ENCODE data around the gene SEMA3B.
A peak's percentile ranks its signal among the peaks of the same experiment; 100 is the strongest.

Gene SEMA3B

GRCh38 chr3:50319181-50319893, 50.4 kb downstream of the SEMA3B start:
- no peak for DNase-seq

- DNase-seq: no peak
Measured at GRCh38 chr3:50319894-50320625, 51.1 kb downstream of the SEMA3B start.

GRCh38 chr3:50320853-50321335, 51.9 kb downstream of the SEMA3B start:
- peak; percentile 48 to 58 for DNase-seq

GRCh38 chr3:50321336-50322114, 52.6 kb downstream of the SEMA3B start:
- peak; percentile 88 to 90 for DNase-seq

GRCh38 chr3:50322115-50322385, 53.1 kb downstream of the SEMA3B start:
- no peak for DNase-seq

GRCh38 chr3:50322386-50323091, 53.6 kb downstream of the SEMA3B start, which contains the start of gene HYAL2:
TSS of gene HYAL2 (minus strand) at chr3:50322745. CDS start at chr3:50320489, 2,256 bp downstream.
- DNase-seq: no peak

- no peak for DNase-seq
Measured at GRCh38 chr3:50323092-50323600, 54.2 kb downstream of the SEMA3B start.

GRCh38 chr3:50323614-50324199, 54.8 kb downstream of the SEMA3B start:
- DNase-seq: no peak

GRCh38 chr3:50324351-50325112, 55.6 kb downstream of the SEMA3B start:
- DNase-seq: peak; percentile 48 to 78

GRCh38 chr3:50325113-50325480, 56.1 kb downstream of the SEMA3B start:
- no peak for DNase-seq

- DNase-seq: peak in 1 of 2 experiments; percentile 19
Measured at GRCh38 chr3:50325497-50326181, 56.7 kb downstream of the SEMA3B start.

- DNase-seq: no peak
Measured at GRCh38 chr3:50326182-50326541, 57.2 kb downstream of the SEMA3B start.

GRCh38 chr3:50327129-50327528, 58.2 kb downstream of the SEMA3B start:
- no peak for DNase-seq
